Right ventricle myocardium inferior (tissue), 1 donor: Measurements from ENCODE around the gene GFOD1. TPM values are rescaled to one million over a fixed set of nuclear protein-coding genes. Genes with fewer than 3 reads are reported as not detected.

Experiments used
- ATAC-seq: fragments of 200-7000 bp; cut with Tn5 transposase; one replicate; pipeline ENCODE4 v1.9.1; 2020; ENCODE audit warnings: mild to moderate bottlenecking, moderate library complexity
- DNase-seq: peaks from one replicate; pipeline ENCODE4 v3.0.0; 2021; ENCODE audit errors: missing footprints
- intact Hi-C: fragments of 100-400 bp; cut with DNase I; formaldehyde crosslinking; loops from one replicate; pipeline ENCODE4 v1.11.0; 2022
- long read RNA-seq: library from polyadenylated mRNA; unstranded; transcript quantifications from one replicate; pipeline ENCODE4 v2.0.0, GENCODE V29; 2021
- total RNA-seq: library from RNA; stranded (reverse); fragmentation: NEBNext Ultra II Directional; extraction: Animal tissue kit (Norgen Biotek cat#: 25700); gene quantifications from one replicate; pipeline ENCODE4 v1.2.1, GENCODE V29; 2021
- donor health status: DM: no; HTN: yes; CAD: no; lungs with severe emphysema.

The GFOD1 gene
- total RNA-seq, result 38.8 TPM
- long read RNA-seq, full-length matches to known transcripts, result 72 of 82 reads
- long read RNA-seq, partial matches to known transcripts, result 0 of 82 reads
- long read RNA-seq, other reads (novel, unspliced or antisense), result 10 of 82 reads

DNA sequence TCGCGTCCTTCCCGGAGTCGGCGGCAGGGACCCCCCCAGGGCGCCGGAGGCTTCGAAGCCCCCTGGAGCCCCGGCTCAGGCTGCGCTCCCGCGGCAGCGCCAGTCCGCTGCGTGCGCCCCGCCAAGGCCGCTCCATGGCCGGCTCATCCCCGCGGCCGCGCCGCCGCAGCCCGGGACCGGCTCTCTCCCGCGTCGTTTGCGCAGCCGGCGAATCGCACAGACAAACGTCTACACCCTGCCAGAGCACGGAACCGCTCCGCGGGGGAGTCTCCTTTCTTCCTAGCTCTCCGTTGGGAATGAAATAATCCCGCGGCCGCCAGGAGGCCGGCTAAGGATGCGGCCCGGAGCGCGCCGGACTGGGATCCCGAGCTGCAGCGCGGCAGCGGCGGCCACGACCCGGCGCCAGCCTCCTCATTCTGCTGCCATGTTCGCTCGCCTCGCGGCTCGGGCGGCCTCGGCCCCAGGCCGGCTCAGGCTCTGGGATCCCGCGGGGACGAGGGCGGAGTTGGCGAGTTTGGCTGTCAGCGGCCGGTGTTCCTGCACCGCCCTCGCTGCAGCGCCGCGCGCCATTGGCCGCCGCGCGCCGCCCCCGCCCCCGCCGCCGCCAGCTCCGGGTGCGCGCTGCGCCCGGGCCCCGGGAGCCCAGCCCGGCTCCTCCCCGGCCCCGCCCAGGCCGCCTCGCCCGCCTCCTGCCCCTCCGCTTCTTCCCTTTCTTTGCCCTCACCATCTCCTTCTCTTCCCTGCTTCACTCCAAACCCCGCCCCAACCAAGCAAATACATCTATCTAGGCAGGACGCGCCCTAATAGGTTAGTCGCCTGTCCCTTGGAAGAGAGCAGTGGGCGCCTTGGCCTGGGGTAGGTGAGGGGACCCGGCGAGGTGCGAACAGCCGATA, at the start of gene GFOD1:
GFOD1 (minus strand) TSS at position 479 of the 893 bp plus-strand sequence. CDS start 710 bp downstream, outside the sequence.
- intact Hi-C loops, result loop anchor here (2.0 to 5.0 kb wide), 8 partner anchors 17 to 159 kb away; partner anchors contain the start of genes SIRT5 and TBC1D7
- peak; percentile 92 for ATAC-seq
- peak; percentile 96 for DNase-seq

- intact Hi-C loops, result loop anchor here (2.0 kb wide), 2 partner anchors 28 to 50 kb away; partner anchors contain the start of gene GFOD1
- ATAC-seq (no peak), DNase-seq (no peak)
These were observed 49.6 kb upstream of the GFOD1 start for GRCh38 chr6:13536796-13537526.

DNA sequence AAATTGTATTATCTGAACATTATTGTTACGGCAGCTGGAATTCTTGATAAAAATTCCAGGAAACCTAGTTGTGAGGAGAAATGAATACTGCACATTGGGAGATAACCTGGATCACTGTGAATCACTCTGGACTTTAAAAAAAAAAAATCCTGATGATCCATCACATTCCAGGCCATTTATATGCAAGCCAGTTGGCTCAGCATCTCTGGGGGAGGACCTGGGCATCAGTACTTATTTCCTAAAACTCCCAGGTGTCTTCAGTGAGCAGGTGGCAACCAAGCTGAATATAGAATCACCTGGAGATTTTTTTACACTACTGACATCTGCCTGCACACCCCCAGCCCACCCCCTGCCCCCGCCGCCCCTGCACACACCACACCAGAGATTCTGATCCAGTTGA, 47.9 kb upstream of the GFOD1 start:
- no peak for DNase-seq
- intact Hi-C loops, result no loop called here
- ATAC-seq, result no peak

GRCh38 chr6:13534536-13534935, 47.1 kb upstream of the GFOD1 start:
- DNase-seq (no peak), ATAC-seq (no peak)
- intact Hi-C loops, result no loop called here

DNA sequence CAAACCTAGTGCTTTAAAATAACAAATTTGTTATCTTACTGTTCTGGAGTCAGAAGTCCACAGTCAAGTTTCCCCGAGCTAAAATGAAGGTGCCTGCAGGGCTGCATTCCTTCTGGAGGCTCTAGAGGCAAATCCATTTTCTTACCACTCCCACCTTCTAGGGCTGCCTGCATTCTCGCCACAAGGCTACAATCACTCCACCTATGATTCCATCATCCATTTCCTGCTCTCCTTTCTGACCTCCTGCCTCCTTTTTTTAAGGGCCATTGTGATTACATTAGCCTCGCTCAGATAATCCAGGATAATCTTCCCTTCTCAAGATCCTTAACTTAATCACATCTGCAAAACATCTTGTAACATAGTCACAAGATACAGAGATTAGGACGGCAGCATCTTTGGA, 44.6 kb upstream of the GFOD1 start:
- ATAC-seq (no peak), DNase-seq (no peak)
- intact Hi-C loops, result no loop called here

- DNase-seq, result no peak
- intact Hi-C loops, result loop anchor here (2.0 kb wide), 1 partner anchor 42 kb away; the partner anchor contains the start of gene GFOD1
- peak; percentile 88 for ATAC-seq
These were observed 41.5 kb upstream of the GFOD1 start for GRCh38 chr6:13528777-13529343.

DNA sequence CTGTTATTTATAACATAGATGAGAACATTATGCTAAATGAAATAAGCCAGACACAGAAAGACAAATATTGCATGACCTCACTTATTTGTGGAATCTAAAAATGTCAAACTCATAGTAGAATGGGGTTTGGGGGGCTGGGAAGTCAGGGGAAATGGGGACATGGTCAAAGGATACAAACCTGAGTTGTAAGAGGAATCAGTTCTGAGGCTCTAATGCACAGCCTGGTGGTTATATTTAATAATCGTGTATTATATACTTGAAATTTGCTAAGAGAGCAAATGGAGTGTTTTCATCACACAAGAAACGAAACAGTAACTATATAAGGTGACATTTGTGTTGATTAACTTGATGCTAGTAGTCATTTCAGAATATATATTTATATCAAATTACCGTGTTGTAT, 40.8 kb upstream of the GFOD1 start:
- DNase-seq, result no peak
- peak; percentile 24 for ATAC-seq
- intact Hi-C loops, result loop anchor here (2.0 kb wide), 1 partner anchor 41 kb away; the partner anchor contains the start of gene GFOD1

DNA sequence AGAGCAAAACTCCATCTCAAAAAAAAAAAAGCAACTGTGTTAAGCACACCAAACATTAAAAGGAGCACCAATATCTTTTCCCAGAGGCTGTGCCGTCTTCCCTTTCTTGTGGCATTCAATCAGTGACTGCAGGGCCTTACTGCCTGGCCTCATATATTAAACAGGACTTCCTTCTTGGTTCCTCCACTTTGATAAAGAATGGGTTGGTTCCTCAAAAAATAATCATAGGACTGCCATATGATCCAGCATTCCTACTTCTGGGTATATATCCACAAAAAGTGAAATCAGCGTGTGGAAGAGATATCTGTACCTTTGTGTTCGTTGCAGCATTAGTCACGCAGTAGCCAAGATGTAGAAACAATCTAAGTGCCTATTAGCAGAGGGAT, 40.3 kb upstream of the GFOD1 start:
- intact Hi-C loops, result loop anchor here (2.0 kb wide), 1 partner anchor 41 kb away; the partner anchor contains the start of gene GFOD1
- DNase-seq (no peak), ATAC-seq (no peak)

- intact Hi-C loops, result no loop called here
- ATAC-seq (peak; percentile 54), DNase-seq (no peak)
These were observed 39.6 kb upstream of the GFOD1 start for GRCh38 chr6:13526727-13527670.

- intact Hi-C loops, result no loop called here
- DNase-seq (no peak), ATAC-seq (no peak)
These were observed 38.9 kb upstream of the GFOD1 start for GRCh38 chr6:13526357-13526726.

- intact Hi-C loops, result no loop called here
- no peak for DNase-seq
These were observed 37.6 kb upstream of the GFOD1 start for GRCh38 chr6:13524801-13525508.

GRCh38 chr6:13523826-13524622, 36.6 kb upstream of the GFOD1 start:
- no peak for DNase-seq
- intact Hi-C loops, result no loop called here
- ATAC-seq, result no peak

More at GRCh38 chr6:13524801-13525508, 37.6 kb upstream of the GFOD1 start:
- ATAC-seq, result no peak

DNA sequence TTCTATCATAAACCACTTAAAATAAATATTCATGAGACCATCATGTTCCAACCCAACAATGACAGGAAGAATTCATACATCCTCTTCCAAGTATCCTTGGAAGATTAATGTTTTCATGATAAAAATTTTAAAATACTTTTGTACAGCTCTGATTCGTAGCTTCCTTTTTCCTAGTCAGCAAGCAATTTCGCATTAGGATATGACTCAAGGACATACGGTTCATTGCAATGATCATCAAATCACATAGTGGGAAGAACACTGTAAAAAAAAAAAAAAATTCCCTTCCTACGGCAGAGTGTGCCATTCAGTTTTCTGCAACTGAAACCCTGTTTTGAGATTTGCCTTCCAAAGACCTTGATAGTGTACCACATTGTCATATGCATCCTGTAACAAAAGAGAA, 35.3 kb upstream of the GFOD1 start:
- DNase-seq (no peak), ATAC-seq (no peak)
- intact Hi-C loops, result no loop called here

DNA sequence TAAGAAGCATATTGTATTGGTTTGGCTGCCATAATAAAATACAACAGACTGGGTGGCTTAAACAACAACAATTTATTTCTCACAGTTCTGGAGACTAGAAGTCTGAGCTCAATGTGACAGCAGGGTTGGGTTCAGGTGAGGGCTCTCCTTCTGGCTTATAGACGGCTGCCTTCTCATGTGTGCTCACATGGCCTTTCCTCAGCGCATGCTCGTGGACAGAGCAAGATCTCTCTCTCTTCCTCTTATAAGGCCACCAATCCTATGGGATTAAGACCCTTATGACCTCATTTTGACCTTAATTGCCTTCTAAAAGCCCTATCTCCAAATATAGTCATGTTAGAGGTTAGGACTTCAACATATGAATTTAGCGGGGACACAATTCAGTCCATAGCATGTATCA, 32.4 kb upstream of the GFOD1 start:
- ATAC-seq, result no peak
- intact Hi-C loops, result no loop called here

DNA sequence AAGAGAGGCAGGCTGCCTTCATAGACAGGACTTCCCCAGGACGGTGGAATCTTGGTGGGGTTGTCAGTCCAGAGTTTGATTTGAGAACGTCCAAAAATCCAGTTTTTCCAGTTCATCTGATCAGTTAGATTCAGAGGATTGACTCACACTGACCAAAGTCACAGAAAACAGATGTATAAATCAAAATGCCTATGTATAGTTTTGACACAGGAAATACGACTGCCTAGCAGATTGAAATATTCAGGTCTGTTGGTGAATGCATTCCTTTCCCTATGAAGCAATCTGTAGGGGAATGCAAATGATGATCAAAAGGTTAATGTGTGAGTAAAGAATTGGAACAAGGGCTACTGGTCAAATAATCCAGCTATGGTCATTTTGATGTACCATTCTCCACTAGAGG, 29.7 kb upstream of the GFOD1 start:
- DNase-seq, result no peak
- intact Hi-C loops, result no loop called here
- no peak for ATAC-seq

More for the DNA sequence above, 32.4 kb upstream of the GFOD1 start:
- DNase-seq, result no peak

- DNase-seq (no peak), ATAC-seq (no peak)
- intact Hi-C loops, result no loop called here
These were observed 28.5 kb upstream of the GFOD1 start for GRCh38 chr6:13515912-13516311.
